T-helper 1 cell treated with Interleukin-12 subunit alpha and Interleukin-12 subunit beta and Interleukin-4 antibody, amounts not matched to agents 30 ng/mL and 1 ng/mL, for 36 hours (primary cell): ENCODE measurements around the gene FBLN5. TPM values are rescaled to one million over a fixed set of nuclear protein-coding genes. Genes with fewer than 3 reads are reported as not detected.
"Not testable (repeated sequence)": the region's sequence is repeated elsewhere in the genome, so short reads cannot be mapped to it uniquely, and the experiment has no call there.

Experiments
- intact Hi-C: fragments of 100-400 bp; cut with micrococcal nuclease; formaldehyde crosslinking; loops from one replicate; pipeline ENCODE4 v1.15.1; 2024
- total RNA-seq: library from RNA; stranded (reverse); gene quantifications from 2 replicates; pipeline ENCODE4 v1.2.3, GENCODE V29; 2022

The FBLN5 gene
- total RNA-seq, 1 donor from 2014 or later, result 1.5 TPM

GRCh38 chr14:91911474-91912032 is 35.9 kb downstream of the FBLN5 start:
- intact Hi-C loops, result loop anchor here (1.0 to 5.0 kb wide), 8 partner anchors 38 to 427 kb away; partner anchors contain the start of gene TC2N

DNA sequence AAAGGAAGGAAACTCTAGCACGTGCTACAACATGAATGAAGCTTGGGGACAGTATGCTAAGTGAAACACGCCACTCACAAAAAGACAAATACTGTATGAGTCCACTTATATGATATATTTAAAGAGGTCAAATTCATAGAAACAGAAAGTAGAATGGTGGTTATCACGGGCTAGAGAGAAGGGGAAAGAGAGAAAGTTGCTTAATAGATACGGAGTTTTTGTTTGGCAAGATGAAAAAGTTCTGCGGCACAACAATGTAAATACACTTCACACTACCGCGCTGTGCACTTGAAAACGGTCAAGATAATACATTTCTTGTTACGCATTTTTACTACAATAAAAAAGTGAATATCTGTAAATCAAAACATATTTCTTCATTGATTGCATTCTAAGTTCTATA is 37.3 kb downstream of the FBLN5 start:
- intact Hi-C loops, result loop anchor here (2.0 to 5.0 kb wide), 2 partner anchors 73 to 113 kb away; no protein-coding TSS in a partner anchor

DNA sequence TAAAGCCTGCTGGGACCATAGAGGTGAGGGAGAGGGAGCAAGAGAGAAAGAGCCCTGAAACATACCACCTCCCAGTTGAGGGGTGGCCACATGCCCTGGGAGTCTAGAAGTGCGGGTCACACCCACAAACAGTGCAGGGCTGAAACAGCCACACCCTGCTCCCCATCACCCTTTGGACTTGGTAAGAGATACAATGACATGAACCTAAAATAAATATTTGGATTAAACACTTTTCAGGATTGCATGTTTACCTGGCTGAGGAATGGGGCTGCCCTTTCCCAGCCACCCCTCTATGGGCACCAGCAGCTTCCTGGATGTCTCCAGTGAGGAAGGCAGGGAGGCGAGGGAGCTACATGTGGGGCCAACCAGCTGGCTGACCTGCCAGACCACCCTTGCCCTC is 41.1 kb downstream of the FBLN5 start:
- intact Hi-C loops, result no loop called here

DNA sequence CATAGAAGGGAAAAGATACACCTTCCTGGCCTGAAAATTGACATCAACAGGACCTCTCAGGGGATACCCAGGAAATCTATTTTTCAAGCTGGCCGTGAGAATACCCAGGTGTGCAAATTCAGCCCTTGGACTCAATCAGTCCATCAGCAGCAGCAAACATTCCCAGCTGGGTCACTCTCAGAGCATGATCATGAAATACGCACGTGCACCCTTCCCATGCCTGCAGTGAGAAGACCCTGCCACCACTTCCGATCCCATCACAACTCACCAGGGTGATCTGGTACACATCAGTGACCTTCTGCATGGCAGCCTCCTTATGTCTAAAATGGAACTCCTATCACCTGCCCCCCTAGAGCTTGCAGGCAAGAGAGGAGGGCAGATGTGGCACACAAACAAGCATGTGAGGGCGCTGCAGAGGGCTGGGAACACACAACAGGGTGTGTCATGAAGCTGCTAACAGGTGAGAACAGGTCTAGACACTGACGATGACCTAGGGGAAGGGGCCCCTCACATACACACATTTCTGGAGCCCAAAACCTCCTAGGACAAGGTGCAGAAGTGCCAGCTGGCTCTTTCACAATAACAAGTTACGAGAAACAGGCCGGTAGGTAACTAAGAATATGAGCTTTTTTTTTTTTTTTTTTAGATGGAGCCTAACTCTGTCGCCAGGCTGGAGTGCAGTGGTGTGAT is 42.4 kb downstream of the FBLN5 start:
- intact Hi-C loops, result no loop called here

DNA sequence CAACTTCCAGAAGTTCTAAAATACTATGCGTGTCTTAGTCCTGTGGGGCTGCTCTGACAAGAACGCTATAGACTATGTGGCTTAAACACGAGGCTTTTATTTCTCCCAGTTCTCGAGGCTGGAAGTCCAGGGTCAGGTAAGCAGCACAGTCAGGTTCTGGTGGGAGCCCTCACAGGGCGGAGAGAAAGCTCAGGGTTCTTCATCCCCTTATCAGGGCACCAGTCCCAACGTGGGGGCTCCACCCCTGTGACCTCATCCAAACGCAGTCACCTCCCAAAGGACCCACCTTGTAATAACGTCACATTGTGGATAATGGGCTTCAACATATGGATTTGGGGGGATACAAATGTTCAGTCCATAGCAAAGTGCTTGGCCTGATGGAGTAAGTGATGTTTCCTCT is 43.0 kb downstream of the FBLN5 start:
- intact Hi-C loops, result no loop called here

DNA sequence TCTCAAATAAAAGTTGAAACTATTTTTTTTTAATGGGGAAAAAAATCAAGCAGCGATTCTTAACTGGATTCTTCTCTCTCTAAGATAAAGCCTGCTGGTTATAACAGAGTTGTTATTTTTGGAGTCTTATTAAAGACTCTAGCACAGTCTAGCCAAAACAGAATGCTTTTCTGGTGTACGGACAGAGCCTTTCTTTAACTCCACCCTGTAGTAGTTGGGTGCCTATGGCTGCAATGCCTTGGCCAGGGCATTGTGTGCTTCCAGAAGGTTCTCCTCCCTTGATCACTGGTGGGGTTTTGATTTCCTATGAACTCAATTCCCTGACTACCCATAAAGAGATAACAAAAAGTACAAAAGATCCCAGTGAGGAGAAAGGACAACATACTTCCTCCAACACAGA is 44.4 kb downstream of the FBLN5 start:
- intact Hi-C loops, result no loop called here

- intact Hi-C loops, result no loop called here
Observed at GRCh38 chr14:91902336-91902735, 45.2 kb downstream of the FBLN5 start.

DNA sequence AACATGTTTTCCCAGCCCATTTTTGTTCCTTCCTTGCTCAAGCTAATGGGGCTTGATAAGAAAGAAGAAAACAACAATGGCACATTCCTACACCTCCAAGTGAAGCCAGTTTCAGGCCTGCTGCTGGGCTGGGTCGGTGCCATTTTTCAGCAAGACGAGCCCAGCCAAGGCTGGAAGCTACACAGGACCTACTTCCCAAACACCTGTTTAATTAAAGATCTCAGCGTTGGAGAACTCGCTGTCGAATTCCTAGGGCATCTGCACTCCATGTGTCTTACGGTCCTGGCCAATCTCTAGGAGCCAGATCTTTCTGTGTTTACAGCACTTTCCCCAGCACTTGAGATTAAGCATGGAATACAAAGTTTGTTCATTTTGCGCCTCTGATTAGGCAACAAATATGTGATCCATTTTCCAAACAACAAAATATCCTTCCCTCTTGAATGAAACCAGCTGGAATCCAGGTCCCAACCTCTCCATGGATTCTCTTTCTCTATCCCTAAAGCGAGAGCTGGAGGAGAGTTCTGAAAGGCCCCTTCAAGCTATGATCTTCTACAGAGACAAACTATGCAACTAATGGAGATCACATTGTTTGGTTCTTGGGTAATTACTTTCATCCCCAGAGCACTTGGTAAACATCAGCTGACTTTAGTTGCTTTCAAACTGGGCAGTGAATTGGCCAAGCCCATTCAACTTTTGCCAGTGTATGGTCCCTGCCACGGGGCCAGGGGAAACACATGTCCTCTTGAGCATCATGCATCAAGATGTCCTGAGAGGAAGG is 45.9 kb downstream of the FBLN5 start:
- intact Hi-C loops, result no loop called here

DNA sequence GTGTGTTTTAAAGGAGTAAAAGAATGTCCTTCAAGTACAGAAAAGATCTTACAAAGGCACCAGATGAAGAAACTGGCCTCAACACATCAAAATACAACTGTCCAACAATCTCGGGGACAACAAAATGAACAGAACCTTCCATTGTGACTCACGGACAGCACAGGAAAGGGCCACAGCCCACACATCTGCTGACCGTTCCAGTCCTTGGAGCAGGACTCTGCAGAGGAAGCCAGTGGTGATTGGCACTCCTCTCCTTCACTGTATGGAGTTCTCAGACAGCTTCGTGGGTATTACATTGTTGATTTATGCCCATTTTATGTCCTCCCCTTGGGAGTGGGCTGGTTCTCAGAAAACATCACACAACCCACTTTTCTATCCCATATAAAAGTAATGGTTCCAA is 47.7 kb downstream of the FBLN5 start:
- intact Hi-C loops, result no loop called here

DNA sequence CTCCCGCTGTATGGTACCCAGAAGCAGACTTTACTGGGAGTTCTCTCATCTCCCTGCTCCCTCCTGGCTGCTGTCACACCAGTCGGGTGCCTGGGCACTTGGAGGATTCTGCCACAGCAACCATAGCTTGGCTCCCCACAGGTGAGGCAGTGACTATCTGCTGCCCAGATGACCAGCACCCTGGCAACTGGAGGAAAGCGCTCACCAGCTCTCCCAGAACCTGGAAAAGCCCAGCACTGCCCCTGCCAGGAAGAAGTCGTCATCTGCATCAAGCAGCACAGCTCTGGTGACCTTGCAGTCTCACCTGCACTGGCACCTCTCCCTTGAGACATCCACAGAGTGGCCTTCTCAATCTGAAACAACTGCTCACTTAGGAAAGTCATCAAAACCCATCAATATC is 48.3 kb downstream of the FBLN5 start:
- intact Hi-C loops, result no loop called here

GRCh38 chr14:91898372-91898771 is 49.1 kb downstream of the FBLN5 start:
- intact Hi-C loops, result no loop called here

- intact Hi-C loops, result not testable (repeated sequence)
Observed at GRCh38 chr14:91897716-91898115, 49.8 kb downstream of the FBLN5 start.

- intact Hi-C loops, result no loop called here
Observed at GRCh38 chr14:91897106-91897701, 50.3 kb downstream of the FBLN5 start.

DNA sequence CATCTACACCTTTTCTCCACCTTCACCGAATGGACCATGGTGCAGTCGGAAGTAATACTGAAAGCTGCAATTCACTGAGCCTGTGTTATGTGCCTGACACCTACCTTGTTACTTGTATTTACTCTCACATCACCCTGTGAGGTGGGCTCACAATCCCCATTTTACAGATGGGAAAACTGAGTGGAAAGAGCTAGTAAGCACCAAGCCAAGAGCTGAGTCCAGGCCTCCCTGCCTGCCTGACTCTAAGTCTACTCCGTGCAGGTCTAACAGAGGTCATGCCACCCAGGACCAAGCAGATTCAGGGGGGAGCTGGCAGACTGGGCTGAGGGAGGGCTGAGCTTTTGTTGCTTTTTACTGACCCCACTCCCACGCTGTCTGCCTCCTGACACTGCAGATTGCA is 51.1 kb downstream of the FBLN5 start:
- intact Hi-C loops, result no loop called here

GRCh38 chr14:91893669-91894068 is 53.8 kb downstream of the FBLN5 start:
- intact Hi-C loops, result loop anchor here (1.0 kb wide), 2 partner anchors 20 to 26 kb away; partner anchors contain the start of gene TC2N

DNA sequence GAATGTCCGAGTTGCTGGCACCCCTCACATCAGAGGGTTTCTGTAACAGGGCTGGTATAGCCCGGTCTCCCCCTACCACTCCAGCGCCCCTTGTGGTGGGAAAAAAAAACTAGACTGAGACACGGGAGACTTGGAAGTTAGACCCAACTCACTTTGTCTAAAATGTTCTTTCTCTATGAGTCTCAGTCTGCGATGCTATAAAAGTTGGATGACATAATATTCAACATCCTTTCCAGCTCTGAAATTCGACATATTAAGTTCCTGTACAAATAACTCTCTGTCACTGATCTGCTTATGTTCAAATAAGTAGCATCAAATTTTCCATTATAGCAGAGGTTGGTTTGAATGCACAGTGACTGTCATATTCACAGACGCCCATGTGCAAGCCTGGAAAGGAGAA is 54.5 kb downstream of the FBLN5 start:
- intact Hi-C loops, result loop anchor here (1.0 kb wide), 2 partner anchors 20 to 26 kb away; partner anchors contain the start of gene TC2N

DNA sequence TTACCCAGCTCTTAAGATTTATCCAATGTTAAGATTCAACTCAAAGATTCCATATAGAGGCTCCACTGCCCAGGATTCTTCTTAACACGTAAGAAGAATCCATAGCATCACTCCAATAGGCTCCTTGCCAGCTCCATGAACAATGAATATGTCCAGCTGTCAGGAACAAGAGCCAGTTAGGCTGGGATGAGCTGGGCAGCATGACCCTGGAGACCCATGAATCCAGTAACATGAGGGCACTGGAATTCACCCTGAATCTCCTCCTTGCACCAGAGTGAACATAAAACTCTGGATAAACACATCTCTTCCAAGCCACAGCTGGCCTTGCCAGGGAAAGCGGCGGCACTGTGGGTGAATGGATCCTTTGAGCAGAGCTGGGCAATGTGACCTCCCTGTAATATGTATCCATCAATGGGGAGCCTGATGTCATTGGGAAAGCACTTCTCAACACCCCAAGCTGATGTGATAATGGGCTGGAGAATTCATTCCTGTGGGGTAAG is 55.7 kb downstream of the FBLN5 start:
- intact Hi-C loops, result no loop called here

DNA sequence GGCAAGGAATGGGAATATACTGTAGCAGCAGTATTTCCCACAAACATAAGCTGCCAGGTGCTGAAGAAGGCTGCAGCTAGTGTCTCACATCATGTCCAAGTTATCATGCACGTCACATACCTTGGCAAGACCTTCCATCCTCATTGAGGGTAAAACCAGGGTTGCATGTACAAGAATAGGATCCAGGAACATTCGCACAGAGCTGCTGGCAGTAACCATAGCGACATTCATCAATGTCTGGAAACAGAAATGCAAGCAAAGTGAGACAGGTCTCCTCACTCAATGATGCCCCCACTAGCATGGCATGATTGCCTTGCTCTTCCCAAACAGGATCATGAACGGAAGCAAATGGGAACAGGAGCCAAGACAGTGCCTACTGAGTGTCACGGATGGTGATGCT is 56.4 kb downstream of the FBLN5 start:
- intact Hi-C loops, result no loop called here

- intact Hi-C loops, result no loop called here
Observed at GRCh38 chr14:91890291-91890749, 57.2 kb downstream of the FBLN5 start.

DNA sequence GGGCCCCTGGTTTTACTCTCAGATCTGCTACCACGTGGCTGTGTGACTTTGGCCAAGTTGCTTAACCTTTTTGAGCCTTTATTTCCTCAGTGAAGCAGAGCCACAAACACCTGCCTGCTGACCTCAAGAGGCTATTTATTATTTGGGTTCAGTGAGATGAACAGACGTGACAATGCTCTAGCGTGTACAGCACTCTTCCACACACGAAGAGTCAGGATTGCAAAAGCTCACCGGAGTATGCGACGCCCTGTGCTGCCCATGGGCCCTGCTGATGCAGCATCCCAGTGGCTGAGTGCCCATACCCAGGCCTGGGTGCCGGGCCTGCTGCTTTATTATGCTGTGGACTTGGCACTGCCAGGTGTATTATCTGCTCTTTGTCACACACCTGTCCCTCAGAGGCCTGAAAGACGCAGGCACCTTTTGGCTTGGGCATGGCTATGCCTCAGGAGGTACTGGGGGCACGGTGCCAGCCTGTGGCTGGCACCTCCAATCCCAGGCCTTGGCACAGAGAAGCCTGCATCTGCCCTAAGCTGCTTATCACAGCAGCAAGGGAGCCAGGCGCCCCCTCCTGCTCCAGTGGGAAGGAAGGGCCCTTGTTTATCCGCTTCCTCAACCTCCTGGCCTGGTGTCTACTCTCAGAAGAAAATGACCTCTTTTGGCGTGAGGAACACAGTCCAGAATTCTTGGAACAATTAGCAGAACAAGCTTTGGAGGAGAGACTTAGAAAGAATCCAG is 57.9 kb downstream of the FBLN5 start:
- intact Hi-C loops, result no loop called here
